Stimulated activated effector memory CD8-positive, alpha-beta T cell treated with anti-CD3 and anti-CD28 coated beads, Interleukin-12 subunit alpha, Interleukin-12 subunit beta, amount 100 ng/mL, for 72 hours (primary cell): ENCODE results near the gene SYT1.

Source experiments
- ATAC-seq: fragments of 150-1000 bp; cut with Tn5 transposase; 2 replicates; pipeline ENCODE4 v1.10.0; 2021
- DNase-seq, 2 donors: peaks; one replicate each; pipeline ENCODE4 v3.0.0; 2021 to 2022; ENCODE audit warnings: low spot score in 2 of 2
- H3K27ac Mint-ChIP-seq: one replicate; pipeline ENCODE4 v1.8.0; 2022; ENCODE audit warnings: mild to moderate bottlenecking, mixed read lengths
- H3K36me3 Mint-ChIP-seq: one replicate; pipeline ENCODE4 v1.8.0; 2022; ENCODE audit warnings: mild to moderate bottlenecking, mixed read lengths
- H3K4me1 Mint-ChIP-seq: one replicate; pipeline ENCODE4 v1.8.0; 2022; ENCODE audit warnings: mixed read lengths
- H3K4me3 Mint-ChIP-seq: one replicate; pipeline ENCODE4 v1.8.0; 2022; ENCODE audit warnings: mild to moderate bottlenecking, mixed read lengths
- H3K9me3 Mint-ChIP-seq: one replicate; pipeline ENCODE4 v1.8.0; 2022; ENCODE audit warnings: mixed read lengths

SYT1 gene

DNA sequence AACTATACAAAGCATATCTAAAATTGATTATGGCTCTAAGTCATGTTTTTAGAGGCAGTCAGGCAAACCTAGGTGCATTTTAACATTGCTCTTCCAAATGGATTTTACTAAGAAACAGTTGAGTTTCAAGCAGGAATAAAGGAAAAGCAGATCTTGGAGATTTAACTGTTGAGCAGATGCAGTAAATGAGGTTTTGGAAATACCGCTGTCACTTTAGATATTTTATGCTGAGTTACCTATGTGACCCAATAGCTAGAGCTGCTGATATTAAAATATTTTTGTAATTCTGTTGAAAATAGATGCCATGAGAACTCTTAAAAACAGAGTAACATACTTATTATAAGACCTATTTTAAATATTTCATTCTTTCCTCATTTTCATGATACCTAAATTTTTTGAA is 181.4 kb downstream of the SYT1 start:
- no peaks in the 10 kb centered on the region for H3K9me3 Mint-ChIP-seq
- H3K4me1 Mint-ChIP-seq, result no peaks in the 10 kb centered on the region
- H3K27ac Mint-ChIP-seq, result no peak overlapping the region
- DNase-seq, result no peak
- H3K4me3 Mint-ChIP-seq, result no peak overlapping the region
- ATAC-seq, result no peak
- H3K36me3 Mint-ChIP-seq, result no peaks in the 10 kb centered on the region

DNA sequence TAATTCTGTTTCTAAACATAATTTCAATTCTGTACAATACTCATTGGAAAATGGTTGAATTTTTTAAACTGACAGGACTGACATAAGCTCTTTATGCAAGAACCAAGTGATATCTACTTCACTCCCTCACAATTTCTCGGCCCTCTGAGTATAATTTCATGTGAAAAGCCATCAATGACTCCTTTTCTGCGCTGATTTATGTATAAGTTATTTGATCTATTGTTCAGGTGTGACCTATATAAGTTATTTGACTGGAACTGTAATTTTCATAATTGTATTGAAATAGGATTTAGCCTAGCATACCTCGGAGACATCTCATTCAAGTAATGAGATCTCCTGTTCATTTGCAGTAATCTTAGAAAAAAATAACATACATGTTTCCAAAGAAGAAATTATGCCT is 184.4 kb downstream of the SYT1 start:
- H3K4me3 Mint-ChIP-seq, result no peak overlapping the region
- no peak for ATAC-seq
- no peaks in the 10 kb centered on the region for H3K4me1 Mint-ChIP-seq
- no peak overlapping the region for H3K27ac Mint-ChIP-seq
- no peak for DNase-seq
- H3K36me3 Mint-ChIP-seq, result no peaks in the 10 kb centered on the region
- no peaks in the 10 kb centered on the region for H3K9me3 Mint-ChIP-seq

DNA sequence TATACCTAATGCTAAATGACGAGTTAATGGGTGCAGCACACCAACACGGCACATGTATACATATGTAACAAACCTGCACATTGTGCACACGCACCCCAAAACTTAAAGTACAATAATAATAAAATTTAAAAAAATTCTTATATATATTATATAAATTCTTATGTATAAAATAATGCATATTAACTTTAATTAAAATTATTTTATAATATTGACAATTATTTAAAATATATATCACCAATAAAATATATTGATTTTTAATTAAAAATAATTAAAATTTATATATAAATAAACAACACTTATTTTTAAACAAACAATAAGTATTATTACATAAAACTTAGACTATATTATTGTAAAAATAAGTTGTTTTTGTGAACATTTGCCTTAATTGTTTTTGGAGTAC is 188.8 kb downstream of the SYT1 start:
- H3K4me3 Mint-ChIP-seq, result no peak overlapping the region
- DNase-seq (no peak), ATAC-seq (no peak)
- peaks cover 5% of the 10 kb centered on the region for H3K9me3 Mint-ChIP-seq
- no peaks in the 10 kb centered on the region for H3K4me1 Mint-ChIP-seq
- H3K27ac Mint-ChIP-seq, result no peak overlapping the region
- H3K36me3 Mint-ChIP-seq, result no peaks in the 10 kb centered on the region

DNA sequence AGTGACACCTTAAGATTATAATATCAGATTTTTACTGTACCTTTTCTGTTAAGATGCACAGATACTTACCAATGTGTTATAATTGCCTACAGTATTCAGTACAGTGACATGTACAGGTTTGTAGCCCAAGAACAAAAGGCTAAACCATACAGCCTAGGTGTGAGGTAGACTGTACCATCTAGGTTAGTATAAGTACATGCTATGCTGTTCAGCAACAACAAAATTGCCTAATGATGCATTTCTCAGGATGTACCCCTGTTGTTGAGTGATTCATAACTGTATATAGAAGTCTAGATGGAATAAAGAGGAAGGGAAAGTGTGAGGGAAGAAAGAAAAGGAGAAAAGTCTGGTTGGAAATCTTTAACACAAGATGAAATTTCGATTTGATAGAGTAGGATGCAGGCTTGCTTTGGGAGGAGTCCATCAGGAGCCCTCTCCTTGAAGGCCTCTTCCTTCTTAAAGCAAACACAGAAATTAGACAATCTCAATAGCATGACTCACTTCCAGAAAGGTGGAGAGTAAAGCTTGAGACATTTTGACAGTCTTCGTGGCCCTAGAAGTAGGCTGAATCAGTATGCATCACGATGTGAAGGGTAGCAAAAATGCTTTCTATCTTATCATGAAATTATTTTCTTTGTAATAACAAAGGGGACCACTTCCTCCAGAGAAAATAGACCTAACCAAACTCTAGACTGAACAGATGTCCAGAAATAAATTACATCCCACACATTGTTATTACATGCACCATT is 191.5 kb downstream of the SYT1 start:
- no peaks in the 10 kb centered on the region for H3K36me3 Mint-ChIP-seq
- peaks cover 8% of the 10 kb centered on the region for H3K9me3 Mint-ChIP-seq
- H3K4me1 Mint-ChIP-seq, result no peaks in the 10 kb centered on the region
- ATAC-seq (no peak), DNase-seq (no peak)
- H3K4me3 Mint-ChIP-seq, result no peak overlapping the region
- H3K27ac Mint-ChIP-seq, result no peak overlapping the region

DNA sequence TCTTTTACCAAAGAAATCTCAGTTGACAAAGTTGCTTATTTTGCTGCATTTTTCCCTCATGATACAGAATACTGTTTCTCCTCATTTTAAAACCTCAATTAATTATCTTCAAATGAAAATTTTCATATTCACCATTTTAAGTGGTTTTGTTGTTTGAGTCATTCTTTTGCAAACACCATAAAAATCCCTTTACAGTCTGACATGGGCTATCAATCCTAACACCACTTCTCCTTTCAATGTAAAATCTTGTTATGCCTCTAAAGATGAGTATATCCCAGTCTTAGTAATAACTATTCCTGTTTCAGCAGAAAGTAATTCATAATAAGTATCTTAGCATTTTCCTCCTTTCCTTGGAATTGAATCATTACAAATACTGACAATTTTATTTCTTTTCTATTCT is 192.2 kb downstream of the SYT1 start:
- DNase-seq (no peak), ATAC-seq (no peak)
- peaks cover 8% of the 10 kb centered on the region for H3K9me3 Mint-ChIP-seq
- no peaks in the 10 kb centered on the region for H3K4me1 Mint-ChIP-seq
- H3K27ac Mint-ChIP-seq, result no peak overlapping the region
- no peak overlapping the region for H3K4me3 Mint-ChIP-seq
- no peaks in the 10 kb centered on the region for H3K36me3 Mint-ChIP-seq

DNA sequence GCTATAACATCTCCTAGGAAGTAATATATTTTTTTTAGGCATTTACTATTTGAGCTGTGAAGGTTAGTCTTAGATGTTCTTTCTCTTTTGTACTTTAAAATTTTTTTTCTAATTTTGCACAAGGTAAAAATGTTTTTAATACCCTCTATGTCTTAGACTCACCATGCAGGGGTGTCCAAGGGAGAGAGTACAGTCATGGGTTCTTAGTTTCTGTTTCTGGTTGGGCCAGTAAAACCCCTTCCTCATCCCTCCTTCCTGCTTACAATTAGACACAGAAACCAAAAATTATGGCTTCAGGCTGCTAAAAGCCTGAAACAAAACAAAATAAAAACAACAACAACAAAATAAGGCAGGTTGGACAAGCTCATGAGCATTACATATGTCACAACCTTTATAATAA is 193.0 kb downstream of the SYT1 start:
- no peaks in the 10 kb centered on the region for H3K4me1 Mint-ChIP-seq
- H3K27ac Mint-ChIP-seq, result no peak overlapping the region
- DNase-seq, result no peak

DNA sequence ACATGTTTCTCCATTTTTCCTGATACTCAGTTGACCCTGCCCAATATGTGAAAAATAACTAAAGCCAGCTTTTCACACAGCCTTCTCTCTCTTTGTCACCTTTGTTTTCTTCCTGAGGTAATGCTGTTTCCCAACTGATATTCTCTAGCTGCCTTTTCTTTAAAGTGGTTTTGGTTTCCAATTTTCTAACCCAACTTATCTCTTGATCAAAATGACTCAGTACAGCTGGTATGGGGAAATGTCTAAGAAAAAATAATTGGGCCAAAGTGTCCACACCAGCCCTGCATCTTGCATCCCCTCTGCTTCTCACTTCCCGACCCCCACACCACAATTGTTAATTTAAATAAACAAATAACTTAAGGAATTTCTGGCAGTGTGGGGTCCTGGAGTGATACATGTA is 193.8 kb downstream of the SYT1 start:
- no peak for DNase-seq
- ATAC-seq, result no peak

More for the DNA sequence above, 193.0 kb downstream of the SYT1 start:
- peaks cover 8% of the 10 kb centered on the region for H3K9me3 Mint-ChIP-seq
- no peak for ATAC-seq
- H3K36me3 Mint-ChIP-seq, result no peaks in the 10 kb centered on the region
- no peak overlapping the region for H3K4me3 Mint-ChIP-seq

DNA sequence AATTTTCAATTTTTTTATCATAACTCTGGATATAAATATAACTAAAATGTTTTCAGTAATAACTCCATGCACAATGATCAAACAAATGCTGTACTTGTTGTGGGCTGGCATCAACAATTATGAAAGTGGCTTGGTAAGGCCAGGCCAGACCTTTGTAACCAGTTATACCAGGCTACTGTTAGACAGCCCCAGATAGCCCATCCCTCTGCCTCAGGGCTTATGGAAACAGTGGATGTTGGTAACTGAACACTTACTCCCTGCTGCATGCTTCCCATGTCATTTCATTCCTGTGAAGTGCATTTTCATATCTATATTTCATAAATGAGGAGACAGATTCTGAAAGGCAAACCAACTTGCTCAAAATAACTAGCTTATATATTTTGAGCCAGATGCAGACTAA is 195.0 kb downstream of the SYT1 start:
- peaks cover 12% of the 10 kb centered on the region for H3K9me3 Mint-ChIP-seq
- ATAC-seq (no peak), DNase-seq (no peak)
- H3K4me1 Mint-ChIP-seq, result no peaks in the 10 kb centered on the region
- H3K36me3 Mint-ChIP-seq, result no peaks in the 10 kb centered on the region
- H3K27ac Mint-ChIP-seq, result no peak overlapping the region
- no peak overlapping the region for H3K4me3 Mint-ChIP-seq

More for the DNA sequence above, 193.8 kb downstream of the SYT1 start:
- Mint-ChIP-seq H3K4me3 (no peak overlapping the region), H3K4me1 (no peaks in the 10 kb centered on the region), H3K27ac (no peak overlapping the region), H3K9me3 (peaks cover 8% of the 10 kb centered on the region), H3K36me3 (no peaks in the 10 kb centered on the region)

DNA sequence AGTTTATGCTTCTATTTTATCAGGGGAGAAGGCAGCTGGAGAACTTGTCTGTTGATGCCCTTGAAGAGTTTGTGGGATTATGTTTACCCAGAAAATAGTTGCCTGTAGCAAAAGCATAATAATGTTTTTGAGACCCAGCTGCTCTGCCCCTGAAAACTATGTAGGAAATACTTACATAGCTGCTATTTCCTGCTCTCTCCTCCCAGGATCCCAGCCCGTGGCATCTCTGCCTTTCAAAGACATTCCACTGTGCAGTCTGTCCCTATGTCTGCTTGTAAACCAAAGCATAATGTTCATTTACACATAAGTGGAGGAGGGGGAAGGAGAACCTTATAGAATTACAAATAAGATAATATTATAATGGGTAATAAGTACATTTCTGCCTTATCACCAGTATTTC is 198.7 kb downstream of the SYT1 start:
- H3K27ac Mint-ChIP-seq, result no peak overlapping the region
- DNase-seq (no peak), ATAC-seq (no peak)

DNA sequence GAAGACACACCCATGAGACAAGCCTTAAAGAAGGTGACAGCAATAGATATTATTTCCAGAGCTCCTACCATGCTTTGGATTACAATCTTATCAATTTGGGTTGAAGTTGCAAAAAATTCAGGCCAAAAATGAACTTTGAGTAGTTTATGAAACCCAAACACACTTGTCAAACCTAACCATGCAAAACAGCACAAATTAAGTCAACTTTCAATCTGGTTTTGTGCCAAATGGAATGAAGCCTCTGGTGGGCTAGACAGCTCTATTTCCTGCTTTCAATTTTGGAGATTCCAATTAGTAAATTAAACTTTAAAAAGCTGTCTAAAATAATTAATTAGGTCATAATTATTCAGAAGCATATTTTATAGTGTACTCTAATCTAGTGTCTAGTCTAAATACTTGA is 203.4 kb downstream of the SYT1 start:
- ATAC-seq (no peak), DNase-seq (no peak)
- H3K9me3 Mint-ChIP-seq, result peaks cover 13% of the 10 kb centered on the region
- no peak overlapping the region for H3K27ac Mint-ChIP-seq
- no peaks in the 10 kb centered on the region for H3K4me1 Mint-ChIP-seq
- H3K36me3 Mint-ChIP-seq, result no peaks in the 10 kb centered on the region
- H3K4me3 Mint-ChIP-seq, result no peak overlapping the region

More for the DNA sequence above, 198.7 kb downstream of the SYT1 start:
- Mint-ChIP-seq H3K36me3 (no peaks in the 10 kb centered on the region), H3K4me1 (no peaks in the 10 kb centered on the region), H3K4me3 (no peak overlapping the region), H3K9me3 (peaks cover 13% of the 10 kb centered on the region)

DNA sequence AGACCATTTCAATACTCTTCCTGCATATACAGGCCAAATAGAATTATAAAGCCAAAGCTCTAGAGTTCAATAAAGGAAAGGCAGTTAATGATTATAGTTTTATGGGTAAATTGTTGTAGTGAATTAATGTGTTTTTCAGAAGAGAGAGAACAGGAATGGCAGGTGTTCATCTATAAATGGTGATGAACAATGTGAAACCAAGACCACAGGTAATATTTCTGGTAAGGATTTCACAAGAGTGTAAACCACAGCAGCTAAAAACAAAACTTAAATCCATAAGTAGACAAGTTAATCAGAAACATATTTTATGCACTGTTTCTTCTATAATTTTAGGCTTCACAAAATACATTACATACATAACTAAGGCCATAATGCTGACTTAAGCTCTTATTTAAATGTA is 204.4 kb downstream of the SYT1 start:
- no peaks in the 10 kb centered on the region for H3K36me3 Mint-ChIP-seq
- H3K9me3 Mint-ChIP-seq, result peaks cover 12% of the 10 kb centered on the region
- H3K4me3 Mint-ChIP-seq, result no peak overlapping the region
- no peak for ATAC-seq
- no peak for DNase-seq
- H3K4me1 Mint-ChIP-seq, result no peaks in the 10 kb centered on the region
- H3K27ac Mint-ChIP-seq, result no peak overlapping the region

DNA sequence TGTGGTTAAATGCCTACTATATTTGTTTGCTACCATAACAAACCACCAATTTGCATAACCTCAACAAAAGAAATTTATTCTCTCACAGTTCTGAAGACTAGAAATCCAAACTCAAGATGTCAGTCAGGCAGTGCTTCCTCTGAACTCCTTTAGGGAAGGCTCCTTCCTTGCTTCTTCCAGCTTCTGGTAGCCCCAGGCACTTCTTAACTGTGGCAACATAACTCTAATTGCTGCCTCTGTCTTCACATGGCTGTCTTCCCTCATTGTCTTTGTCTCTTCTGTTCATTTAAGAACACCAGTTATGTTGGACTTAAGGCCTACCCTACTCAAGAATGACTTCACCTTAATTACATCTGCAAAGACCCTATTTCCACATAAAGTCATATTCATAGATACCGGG is 206.9 kb downstream of the SYT1 start:
- no peak overlapping the region for H3K27ac Mint-ChIP-seq
- H3K4me3 Mint-ChIP-seq, result no peak overlapping the region
- H3K4me1 Mint-ChIP-seq, result no peaks in the 10 kb centered on the region
- no peak for ATAC-seq
- no peak for DNase-seq
- H3K9me3 Mint-ChIP-seq, result peaks cover 12% of the 10 kb centered on the region
- no peaks in the 10 kb centered on the region for H3K36me3 Mint-ChIP-seq

DNA sequence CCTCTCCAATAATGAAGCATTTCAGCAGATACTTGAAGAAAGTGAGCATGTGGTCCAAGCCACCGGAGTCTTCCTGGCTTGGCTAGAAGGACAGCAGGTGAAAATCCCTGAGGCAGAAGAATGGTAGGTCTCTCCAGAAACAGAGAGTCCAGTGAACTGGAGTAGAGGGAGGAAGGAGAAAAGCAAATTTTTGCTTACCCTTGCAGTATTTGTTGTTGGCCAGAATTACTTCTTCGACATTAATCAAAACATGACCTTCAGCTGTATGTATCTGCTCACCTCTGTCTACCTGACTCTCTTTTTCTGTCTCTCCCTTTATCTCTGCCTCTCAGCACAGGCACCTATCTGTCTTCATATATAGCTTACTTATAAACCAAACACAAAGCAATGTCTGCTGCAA is 208.9 kb downstream of the SYT1 start:
- no peak for DNase-seq
- no peaks in the 10 kb centered on the region for H3K36me3 Mint-ChIP-seq
- no peaks in the 10 kb centered on the region for H3K4me1 Mint-ChIP-seq
- H3K4me3 Mint-ChIP-seq, result no peak overlapping the region
- no peak for ATAC-seq
- peaks cover 17% of the 10 kb centered on the region for H3K9me3 Mint-ChIP-seq
- H3K27ac Mint-ChIP-seq, result no peak overlapping the region

DNA sequence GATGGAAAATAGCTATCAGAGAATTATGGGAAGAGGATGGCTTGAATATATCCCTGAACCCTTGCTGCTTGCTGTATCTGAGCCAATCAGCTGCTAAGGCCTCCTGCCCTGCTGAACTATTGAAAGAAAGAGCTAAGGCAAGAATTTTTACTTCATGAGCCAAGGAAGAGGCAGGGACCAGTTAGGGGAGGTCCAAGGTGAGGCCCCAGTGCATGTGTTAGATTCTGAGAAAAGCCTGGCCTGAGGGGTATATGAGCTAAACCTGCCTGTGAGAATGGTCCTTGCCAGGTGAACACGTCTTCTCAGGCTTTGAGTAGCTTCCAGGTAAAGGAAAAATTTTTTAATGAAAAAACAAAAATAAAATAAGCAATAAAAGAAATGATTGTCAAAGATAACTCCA is 218.0 kb downstream of the SYT1 start:
- H3K36me3 Mint-ChIP-seq, result no peaks in the 10 kb centered on the region
- DNase-seq, result no peak
- H3K4me1 Mint-ChIP-seq, result no peaks in the 10 kb centered on the region
- H3K4me3 Mint-ChIP-seq, result no peak overlapping the region
- H3K9me3 Mint-ChIP-seq, result peaks cover 3% of the 10 kb centered on the region
- no peak for ATAC-seq
- H3K27ac Mint-ChIP-seq, result no peak overlapping the region

DNA sequence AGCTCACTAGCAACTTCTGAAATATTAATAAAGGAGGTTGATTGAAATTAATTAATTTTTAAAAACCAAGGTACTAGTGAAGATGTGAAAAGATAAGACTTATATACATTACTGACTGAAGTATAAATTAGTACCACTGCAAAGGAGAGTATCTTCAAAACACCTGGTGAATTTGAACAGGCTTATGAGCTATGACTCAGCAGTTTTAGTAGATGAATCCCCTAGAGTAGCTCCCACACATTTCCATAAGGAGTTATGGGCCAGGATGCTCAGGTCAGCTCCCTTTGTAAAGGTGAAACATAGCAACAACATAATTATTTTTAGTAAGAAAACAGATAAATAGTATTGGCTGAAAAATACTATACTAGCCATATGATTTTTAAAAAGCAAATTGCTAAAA is 218.6 kb downstream of the SYT1 start:
- Mint-ChIP-seq H3K4me3 (no peak overlapping the region), H3K36me3 (no peaks in the 10 kb centered on the region), H3K27ac (no peak overlapping the region), H3K9me3 (peaks cover 4% of the 10 kb centered on the region), H3K4me1 (no peaks in the 10 kb centered on the region)
- DNase-seq (no peak), ATAC-seq (no peak)

DNA sequence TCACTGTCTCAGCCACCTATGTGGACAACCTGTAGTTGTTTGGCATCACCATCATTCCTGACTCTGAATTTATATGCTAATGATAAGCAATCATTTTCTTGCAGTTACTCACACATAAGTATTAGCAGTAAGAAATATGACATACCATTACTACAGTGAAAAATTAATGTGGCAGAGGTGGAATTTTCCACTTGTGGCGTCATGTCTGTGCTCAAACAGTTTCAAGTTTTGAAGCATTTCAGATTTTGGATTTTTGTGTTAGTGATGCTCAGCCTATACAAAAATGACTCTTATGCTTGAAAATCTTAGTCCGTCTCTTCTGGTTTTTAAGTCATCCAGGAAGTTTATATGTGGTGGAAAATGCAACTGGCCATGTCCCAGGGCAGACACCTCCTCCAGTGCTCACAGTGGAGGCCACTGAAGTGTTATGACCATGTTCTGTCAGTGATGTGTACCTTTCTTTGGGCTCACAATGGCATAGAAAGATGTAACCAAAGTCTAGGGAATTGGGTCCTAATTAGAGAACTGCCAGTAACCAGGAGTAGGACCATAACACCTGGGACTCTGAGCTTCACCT is 220.6 kb downstream of the SYT1 start:
- H3K27ac Mint-ChIP-seq, result no peak overlapping the region
- H3K9me3 Mint-ChIP-seq, result peaks cover 12% of the 10 kb centered on the region
- ATAC-seq (no peak), DNase-seq (no peak)
- no peaks in the 10 kb centered on the region for H3K36me3 Mint-ChIP-seq
- no peaks in the 10 kb centered on the region for H3K4me1 Mint-ChIP-seq
- no peak overlapping the region for H3K4me3 Mint-ChIP-seq
